GM18873 (cell line): ENCODE results near the gene NBAS.

ENCODE experiments used
- ATAC-seq: cut with Tn5 transposase; IDR thresholded peaks from one replicate; pipeline ENCODE4 v1.9.1; 2021; ENCODE audit warnings: mild to moderate bottlenecking, moderate library complexity, moderate number of reproducible peaks; ENCODE audit not compliant: unreplicated experiment, low FRiP score

The NBAS gene

DNA sequence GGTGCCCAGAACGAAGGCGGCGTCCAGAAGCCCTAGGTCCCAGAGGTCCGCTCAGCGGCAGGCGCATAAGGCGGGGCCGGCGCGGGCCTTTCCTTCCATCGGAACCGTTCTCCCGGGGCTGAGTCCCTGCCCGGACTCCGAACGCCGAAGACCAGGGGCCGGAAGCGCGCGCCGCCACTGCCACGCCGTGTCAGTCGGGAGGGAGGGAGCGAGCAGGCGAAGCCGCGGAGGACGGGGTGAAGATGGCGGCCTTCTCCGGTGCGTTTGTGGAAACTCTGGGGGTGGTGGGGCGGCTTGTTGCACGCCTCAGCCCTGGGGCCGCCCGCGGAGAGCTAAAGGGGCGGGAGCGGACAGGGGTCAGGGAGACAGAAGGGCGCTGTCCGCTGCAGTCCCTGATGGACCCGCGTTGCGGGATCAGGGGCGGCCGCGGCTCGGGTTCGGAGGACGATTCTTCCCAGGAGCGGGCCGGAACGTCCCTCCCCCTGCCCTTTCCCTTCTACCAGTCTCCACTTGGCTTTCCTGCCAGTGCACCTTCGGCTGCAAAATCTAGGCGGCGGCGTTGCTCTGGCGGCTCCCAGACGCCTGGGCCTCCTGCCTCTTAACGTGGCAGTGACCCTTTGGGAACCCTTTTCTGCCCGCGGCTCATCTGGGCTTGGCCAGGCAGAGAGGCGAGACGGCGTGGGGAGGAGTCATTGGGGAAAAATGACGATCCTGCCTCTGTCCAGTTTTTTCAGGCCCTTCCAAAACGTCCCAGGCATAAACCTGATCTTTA, 30.7 kb upstream of the NBAS start, which contains the start of gene DDX1:
Gene DDX1, plus strand, starts transcription at position 177 of the 772 bp plus-strand sequence. Its CDS starts 66 bp downstream, at position 243.
- peak; percentile 91 for ATAC-seq

DNA sequence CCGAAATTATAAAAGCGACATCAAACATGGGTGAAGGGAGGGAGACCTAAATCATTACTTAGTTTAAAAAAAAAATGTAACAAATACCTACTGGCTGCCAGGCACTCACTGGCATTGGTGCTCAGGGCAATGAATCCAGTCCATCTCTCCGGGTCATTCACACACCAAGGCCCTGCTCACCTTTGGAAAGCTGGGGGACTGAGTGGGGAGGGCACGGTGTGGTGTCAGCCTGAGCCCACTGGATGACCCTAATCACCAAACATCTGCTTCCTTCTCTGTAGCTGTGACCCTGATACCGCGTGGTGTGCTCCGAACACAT, 30.2 kb upstream of the NBAS start:
- ATAC-seq: no peak

DNA sequence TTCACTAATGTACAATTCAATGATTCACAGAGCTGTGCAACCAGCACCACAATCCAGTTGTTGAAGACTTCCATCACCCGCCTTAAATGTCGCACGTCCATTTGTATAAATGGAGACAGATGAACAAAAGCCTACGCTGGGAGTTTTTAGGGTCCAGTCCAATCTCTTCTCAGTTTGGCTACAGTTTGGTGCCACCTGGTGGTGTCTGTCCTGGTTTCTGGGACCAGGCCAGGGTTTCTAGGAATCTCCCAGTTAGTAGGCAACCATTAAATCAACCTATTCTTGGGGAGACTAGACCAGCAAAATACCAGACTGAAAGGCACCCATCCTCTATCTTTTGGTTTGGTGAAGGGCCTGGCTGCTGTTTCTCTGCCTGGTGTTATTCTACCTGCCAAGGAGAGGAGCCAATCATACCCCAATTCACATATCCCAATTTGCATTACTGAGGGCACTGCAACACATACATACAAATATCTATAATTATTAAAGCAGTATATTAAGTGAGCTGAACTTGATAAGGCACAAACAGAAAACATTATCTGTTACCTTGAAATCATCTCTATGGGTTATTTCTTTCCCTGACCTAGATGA, 27.3 kb upstream of the NBAS start:
- no peak for ATAC-seq

DNA sequence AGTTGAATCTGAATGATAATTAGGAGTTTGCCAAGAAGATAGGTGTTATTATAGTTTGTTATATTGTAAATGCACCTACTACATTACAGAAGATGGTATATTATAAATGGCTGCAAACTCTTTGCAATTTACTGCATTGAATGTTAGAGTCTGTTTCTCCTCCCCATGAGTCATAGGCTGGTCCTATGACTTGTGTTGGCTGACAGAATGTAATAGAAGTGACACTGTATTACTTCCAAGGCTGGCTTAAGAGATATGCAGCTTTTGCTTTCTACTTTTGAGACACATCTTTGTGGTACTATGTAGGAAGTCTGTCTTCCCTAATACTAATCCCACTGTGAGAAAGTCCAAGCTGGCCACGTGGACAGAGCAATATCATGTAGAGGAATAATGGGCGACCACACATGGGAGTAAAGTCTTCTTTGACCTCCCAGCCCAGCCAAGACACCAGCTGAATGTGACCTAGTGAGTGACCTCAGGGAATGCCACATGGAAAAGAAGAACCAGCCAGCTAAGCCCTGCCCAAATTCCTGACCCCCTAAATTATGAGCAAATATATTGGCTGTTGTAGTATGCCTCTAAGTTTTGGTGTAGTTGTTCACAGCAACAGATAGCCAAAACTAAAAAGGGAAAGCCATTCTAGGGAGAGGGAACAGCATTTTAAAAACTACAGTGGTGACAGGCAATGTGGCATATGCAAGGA, 23.8 kb upstream of the NBAS start:
- ATAC-seq: no peak

DNA sequence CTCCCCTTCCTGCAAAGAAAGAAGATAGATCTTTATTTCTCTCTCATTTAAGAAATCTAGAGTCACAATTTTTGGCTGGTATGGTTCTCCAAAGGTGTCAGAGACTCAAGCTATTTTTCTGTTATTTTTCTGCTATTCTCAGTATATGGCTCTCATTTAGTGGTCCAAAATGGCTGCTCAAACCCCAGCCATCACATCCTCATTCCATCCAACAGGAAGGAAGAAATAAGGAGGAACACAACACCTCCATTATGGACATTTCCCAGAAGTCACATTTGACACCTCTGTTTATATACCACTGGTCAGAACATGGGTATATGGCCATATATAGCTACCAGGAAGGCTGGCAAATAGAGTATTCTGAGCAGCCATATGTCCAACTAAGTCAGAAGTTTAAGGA, 23.2 kb upstream of the NBAS start:
- no peak for ATAC-seq

DNA sequence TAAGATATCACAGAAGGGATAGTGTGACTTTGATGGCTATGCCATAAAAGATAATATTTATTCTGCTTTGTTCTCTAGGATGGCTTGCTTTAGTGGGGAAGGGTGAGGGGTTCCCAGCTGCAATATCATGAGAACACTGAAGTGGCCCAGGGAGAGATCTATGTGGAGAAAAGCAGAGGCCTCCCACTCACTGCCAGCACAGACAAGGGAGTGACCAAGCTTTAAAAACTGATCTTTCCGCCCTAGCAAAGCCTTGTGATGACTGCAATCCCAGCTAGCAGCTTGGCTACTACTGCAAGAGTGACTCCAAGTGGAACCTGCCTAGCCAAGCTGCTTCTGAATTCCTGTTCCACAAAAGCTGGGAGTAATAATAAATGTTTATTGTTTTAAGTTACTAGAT, 22.7 kb upstream of the NBAS start:
- ATAC-seq: no peak

DNA sequence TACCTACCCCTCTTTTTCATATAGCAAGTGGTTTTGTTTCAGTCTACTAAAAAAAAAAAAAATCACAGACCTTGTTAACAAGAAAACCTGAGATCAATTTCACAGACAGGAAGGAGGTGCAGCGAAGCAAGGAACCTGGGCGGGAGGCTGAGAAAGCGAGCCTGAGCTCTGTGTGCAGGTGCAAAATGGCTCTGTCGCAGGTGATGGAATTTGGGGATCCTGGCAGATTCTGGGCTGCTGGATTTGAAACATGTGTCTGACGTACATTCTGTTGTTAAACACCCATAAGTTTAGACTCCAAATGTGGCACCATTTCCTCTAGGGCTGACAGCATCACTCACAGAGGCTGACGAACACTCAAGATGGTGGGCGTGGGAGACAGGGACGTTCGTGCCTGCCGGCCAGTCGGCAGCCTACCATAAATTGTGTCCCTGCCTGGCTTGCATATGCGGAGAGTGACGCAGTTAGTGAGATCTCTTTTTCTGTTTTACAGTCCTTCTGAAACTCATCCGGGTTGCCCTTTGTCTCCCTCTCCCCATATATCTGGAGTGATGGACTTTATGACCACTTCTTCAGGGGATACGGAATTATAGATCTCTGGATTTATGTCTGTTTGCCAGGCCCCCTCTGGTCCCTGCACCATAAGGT, 21.7 kb upstream of the NBAS start:
- ATAC-seq: no peak

DNA sequence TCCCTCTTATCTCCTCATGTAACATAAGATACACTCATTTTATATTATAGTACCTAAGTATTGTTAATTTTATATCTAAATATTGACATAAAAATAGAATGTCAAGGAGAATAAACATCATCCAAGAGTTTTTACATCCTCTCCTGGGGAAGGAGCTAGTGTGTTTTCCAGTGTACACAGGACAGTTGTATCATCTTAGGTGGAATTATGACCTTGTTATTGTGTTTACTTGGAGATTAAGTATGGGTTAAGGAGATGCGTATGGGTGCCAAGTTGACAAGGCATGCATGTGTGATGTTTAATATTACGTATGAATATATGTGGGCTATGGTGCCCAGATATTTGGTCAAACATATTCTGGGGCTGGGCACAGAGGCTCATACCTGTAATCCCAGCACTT, 19.3 kb upstream of the NBAS start:
- no peak for ATAC-seq

DNA sequence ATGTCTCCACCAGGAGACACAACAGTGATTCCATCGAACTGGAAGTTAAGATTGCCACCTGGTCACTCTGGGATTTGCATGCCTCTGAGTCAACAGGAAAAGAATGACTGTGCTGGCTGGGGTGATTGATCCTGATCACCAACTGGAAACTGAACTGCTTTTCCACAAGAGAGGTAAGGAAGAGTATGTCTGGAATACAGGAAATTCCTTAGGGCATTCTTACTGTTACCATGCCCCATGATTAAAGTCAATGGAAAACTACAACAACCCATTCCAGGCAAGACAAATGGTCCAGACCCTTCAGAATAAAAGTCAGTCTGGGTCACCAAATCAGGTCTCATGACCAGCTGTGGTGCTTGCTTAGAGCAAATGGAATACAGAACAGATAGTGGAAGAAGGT, 18.5 kb upstream of the NBAS start:
- ATAC-seq: no peak

DNA sequence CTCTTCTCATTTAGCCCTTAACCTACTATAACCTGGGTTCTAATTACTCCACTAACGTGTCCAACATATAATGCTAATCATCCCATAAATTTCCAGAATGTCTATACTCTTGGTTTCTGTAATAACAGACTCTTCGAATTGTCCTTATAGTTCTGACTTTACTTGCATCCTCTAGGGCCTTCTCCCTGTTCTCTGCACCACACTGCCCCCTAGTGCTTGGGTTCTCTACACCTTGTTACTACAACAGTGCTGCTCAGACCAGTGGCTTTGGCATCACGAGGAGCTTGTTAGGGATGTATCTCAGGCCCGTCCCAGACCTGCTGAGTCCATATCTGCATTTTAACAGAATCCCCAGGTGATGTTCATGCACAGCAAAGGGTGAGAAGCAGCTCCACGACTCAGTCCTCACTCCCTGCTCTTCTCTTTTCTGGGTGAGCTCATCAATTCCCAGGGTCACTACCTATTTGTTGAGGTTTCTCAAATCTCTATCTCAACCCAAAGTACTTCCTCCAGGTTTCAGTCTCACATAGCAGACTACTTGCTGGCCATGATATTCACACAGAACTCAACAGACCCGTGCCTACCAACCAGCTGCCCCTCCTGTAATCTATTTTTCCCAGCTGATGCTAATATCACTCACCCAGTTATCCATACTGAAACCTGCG, 16.1 kb upstream of the NBAS start:
- ATAC-seq: peak; percentile 85

DNA sequence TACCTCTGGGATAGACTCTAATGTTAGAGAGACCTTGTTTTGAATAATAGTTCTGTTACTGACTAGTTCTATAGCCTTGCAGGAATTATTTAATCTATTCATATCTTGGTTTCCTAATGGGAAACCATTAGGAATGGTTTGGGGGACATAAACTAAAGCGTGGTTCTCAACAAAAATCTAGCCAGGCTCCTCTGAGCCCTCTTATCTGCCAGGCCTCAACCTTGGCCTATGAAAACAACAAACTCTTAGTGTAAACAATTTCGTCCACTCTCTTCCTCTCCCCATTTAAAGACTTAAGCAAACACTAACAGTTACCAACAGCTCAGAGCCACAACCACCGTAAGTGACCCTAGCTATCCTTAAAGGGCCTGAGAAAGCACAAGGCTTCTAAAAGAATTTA, 10.6 kb upstream of the NBAS start:
- ATAC-seq: no peak

DNA sequence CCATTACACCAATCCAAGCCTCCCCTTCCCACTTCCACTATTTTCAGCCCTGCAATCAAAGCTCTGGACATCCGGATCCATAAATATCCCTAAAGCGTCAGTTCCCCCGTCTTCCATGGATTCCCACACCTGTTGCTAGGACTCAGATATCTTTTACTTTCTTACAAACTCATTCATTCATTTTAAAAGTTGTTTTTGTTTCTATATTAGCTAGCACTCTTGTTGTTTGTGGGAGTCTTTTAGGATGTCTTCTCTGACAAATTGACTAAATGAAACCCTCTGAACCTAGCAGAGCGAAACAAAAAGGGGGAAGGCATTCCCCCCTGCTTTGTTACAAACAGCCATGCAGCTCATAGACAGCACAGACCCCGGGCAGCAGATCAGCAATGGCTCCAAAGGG, 9.0 kb upstream of the NBAS start:
- no peak for ATAC-seq

DNA sequence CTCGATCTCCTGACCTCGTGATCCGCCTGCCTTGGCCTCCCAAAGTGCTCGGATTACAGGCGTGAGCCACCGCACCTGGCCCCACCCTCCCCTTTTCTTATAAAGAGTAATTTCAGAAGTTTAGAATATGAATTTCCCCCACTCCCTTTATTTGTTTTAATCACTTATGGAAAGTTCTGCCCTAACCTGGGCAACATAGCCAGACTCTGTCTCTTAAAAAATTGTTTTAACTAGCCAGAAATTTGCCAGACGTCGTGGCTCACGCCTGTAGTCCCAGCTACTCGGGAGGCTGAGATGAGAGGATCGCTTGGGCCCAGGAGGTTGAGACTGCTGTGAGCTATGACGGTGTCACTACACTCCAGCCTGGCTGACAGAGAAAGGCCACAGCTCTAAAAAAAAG, 7.7 kb upstream of the NBAS start:
- ATAC-seq: no peak

DNA sequence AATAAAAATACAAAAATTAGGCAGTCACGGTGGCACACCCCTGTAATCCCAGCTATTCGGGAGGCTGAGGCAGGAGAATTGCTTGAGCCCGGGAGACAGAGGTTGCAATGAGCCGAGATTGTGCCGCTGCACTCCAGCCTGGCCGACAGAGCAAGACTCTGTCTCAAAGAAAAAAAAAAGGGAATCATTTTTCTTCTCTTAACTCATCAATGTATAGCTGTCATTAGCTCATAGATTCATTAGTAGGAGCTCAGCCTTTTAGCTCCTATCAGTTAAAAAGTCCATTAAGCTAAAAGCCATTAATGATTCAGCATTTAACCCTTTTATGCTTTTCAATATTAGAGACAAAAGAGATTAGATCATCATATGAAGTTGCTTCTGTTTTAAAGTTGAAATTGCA, 5.8 kb upstream of the NBAS start:
- ATAC-seq: no peak

DNA sequence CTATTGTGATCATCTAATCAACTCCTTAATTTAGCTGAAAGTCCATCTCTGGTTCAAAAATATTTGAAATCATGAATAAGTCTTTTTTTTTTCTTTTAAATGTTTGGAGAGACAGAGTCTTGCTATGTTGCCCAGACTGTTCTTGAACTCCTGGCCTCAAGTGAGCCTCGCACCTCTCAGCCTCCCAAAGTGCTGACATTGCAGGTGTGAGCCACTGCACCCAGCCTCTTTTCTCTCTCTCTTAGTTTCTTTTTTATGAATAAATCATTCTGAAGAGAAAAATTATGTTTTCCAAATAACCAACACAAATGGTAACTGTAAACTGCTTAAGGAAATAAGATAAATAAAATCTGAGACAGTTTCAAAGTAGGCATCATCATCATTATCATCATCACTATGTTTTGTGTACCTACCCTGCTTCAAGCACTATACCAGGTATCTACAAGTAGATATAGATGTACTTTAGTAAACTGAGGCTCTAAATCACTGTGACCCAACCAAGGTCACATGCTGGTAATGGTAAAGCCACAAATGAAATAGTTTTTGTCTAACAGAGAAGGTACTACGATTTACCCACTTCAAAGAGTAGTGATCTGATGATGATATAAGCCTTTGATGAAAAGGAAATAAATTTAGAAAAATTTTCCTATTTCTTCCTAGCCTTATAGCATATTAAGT, 5.0 kb upstream of the NBAS start:
- ATAC-seq: no peak

DNA sequence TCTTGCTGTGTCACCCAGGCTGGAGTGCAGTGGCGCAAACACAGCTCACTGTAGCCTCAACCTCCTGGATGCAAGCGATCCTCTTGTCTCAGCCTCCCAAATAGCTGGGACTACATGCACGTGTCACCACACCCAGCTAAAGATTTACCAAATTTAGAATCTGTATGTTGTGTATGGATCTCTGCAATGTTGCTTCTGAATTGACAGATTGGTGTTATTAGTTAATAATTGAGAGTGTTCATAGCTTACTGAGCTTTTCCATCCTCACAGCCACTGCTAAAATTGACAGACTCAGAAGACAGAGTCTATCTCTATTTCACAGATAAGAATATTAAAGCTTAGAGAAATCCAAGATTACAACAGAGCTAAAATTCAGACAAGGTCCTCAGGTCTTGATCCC, 4.3 kb upstream of the NBAS start:
- no peak for ATAC-seq

DNA sequence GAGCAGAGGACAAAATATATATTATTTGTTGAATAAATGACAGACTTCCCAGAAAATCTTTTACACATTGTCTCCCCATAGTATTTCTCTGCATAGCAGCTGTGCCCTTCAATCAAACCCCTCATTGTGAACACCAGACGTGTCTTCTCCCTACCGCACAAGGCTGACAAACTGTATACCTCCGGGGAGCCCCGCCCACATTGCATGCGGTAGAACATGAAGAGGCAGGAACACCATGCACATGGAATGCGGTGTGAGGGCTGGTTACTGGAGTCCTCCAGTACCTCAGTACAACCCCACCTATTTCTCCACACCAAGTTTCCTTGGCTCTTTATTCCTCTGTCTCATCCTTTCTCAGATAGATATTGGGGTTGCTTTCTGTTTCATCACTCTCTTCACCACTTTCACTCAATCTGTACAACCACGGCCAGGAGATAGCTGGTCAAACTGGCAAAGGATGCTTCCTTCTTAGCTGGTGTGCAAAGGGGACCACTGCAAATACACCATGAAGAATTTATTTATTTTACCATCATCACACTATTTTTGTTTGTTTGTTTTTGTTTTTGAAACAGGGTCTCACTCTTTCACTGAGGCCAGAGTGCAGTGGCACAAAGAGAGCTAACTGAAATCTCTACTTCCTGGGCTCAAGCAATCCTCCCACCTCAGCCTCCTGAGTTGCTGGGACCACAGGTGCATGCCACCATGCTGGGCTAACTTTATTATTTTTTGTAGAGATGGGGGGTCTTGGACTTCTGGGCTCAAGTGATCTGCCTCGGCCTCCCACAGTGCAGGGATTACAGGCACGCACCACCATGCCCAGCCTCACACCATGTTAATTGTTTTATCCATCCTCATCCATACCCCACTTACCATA, 2.3 kb upstream of the NBAS start:
- ATAC-seq: no peak

DNA sequence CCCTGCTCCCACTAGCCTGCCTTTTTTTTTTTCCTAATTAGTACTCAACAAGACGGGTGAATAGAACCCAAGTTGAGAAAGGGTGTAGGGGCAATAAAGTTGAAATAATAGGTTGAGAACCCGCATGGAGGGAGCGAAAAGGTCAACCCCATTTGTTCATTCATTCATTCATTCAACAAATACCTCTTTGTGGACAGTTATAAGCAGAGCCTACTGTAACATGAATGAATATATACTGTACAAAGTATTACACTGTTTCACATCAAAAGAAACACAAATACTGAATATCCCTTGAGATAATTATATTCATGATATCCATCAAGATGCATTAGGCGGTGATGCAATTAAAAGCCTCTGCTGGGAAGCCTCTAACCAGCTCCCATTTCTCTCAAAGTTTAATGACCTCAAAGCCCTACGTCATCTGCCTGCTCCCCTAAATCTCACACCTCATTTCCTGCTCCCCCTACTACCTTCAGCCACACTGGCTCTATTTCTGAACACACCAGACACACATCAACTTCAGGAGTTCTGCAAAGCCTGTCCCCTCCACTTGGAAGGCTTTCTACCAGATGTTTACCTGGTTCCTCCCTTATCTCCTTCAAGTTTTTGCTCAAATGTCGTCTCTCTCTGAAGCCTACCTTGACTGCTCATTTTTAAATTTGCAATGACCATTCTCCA, 1.4 kb upstream of the NBAS start:
- ATAC-seq: no peak
